Measurements from ENCODE around the gene FOXO4.

Gene FOXO4

DNA sequence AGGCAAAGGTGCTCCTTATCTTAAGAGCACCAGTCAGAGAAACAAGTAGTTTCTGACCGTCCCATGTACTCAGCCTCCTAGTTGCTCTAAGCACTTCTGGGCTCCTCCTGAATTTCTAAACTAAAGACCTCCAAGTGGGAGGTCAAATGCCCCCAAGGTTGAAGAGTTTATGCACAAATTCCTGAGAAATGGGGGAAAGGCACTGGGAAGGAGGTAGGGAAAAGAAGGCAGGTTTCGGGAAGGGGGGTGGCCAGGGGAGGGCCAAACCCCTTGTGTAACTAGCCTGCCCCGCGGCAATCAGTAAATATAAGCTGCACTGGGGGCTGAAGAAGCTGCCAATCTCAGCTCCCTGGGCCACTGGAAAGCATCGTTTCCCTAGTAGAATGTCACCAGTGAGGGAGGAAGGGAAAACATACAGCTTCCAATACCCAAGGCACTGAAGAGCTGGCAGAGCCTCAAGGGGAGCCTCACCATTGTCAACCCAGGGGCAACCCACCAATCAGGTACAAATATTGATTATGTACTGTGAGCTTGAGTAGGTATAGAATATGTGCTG lies 3.4 kb downstream of the FOXO4 start:
- no peak for DNase-seq (ENCODE audit: low read depth in 2 of 2, low spot score in 1 of 2)

- no peak for DNase-seq (ENCODE audit: low read depth in 2 of 2, low spot score in 1 of 2)
Measured at GRCh38 chrX:71099736-71100135, 4.1 kb downstream of the FOXO4 start.

DNA sequence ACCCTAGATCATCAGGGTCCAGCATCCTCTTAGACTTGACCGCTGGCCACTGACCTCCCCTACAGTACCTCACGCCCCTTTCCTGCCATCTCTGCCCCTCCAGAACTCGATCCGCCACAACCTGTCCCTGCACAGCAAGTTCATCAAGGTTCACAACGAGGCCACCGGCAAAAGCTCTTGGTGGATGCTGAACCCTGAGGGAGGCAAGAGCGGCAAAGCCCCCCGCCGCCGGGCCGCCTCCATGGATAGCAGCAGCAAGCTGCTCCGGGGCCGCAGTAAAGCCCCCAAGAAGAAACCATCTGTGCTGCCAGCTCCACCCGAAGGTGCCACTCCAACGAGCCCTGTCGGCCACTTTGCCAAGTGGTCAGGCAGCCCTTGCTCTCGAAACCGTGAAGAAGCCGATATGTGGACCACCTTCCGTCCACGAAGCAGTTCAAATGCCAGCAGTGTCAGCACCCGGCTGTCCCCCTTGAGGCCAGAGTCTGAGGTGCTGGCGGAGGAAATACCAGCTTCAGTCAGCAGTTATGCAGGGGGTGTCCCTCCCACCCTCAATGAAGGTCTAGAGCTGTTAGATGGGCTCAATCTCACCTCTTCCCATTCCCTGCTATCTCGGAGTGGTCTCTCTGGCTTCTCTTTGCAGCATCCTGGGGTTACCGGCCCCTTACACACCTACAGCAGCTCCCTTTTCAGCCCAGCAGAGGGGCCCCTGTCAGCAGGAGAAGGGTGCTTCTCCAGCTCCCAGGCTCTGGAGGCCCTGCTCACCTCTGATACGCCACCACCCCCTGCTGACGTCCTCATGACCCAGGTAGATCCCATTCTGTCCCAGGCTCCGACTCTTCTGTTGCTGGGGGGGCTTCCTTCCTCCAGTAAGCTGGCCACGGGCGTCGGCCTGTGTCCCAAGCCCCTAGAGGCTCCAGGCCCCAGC lies 5.2 kb downstream of the FOXO4 start:
- DNase-seq (ENCODE audit: low read depth in 2 of 2, low spot score in 1 of 2): no peak

GRCh38 chrX:71102292-71102691 lies 6.6 kb downstream of the FOXO4 start:
- no peak for DNase-seq (ENCODE audit: low read depth in 2 of 2, low spot score in 1 of 2)

- peak in 1 of 2 donors; percentile 47 for DNase-seq (ENCODE audit: low read depth in 2 of 2, low spot score in 1 of 2)
Measured at GRCh38 chrX:71103110-71103983, 7.7 kb downstream of the FOXO4 start.

- DNase-seq (ENCODE audit: low read depth in 2 of 2, low spot score in 1 of 2): no peak
Measured at GRCh38 chrX:71105628-71106027, 10.0 kb downstream of the FOXO4 start.

DNA sequence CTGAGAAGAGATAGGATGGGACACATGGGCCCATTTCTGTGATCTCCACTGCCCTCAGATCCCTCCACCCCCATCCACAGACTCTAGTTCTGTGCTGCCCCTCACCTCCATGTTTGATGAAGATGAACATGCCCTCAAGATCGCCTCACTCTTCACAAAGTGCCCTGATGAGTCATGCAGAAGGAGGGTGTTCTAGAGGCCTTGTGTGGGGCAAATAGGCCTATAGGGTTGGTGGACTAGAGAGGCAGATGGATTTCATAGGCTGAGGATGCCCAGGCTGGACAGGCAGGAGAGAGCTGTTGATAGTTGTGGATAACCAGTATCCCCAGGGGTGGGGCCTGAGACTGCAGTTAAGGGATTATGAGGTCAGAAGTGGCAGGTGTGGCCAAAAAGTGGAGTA lies 10.8 kb downstream of the FOXO4 start, which contains the start of gene CXorf65:
CXorf65 (minus strand) TSS at position 314 of the 400 bp plus-strand sequence; CDS start at position 130, 184 bp downstream.
- DNase-seq (ENCODE audit: low read depth in 2 of 2, low spot score in 1 of 2): no peak

- no peak for DNase-seq (ENCODE audit: low read depth in 2 of 2, low spot score in 1 of 2)
Measured at GRCh38 chrX:71107245-71107644, 11.6 kb downstream of the FOXO4 start.

- no peak for DNase-seq (ENCODE audit: low read depth in 2 of 2, low spot score in 1 of 2)
Measured at GRCh38 chrX:71107762-71108360, 12.2 kb downstream of the FOXO4 start.

GRCh38 chrX:71109051-71109450 lies 13.4 kb downstream of the FOXO4 start:
- DNase-seq (ENCODE audit: low read depth in 2 of 2, low spot score in 1 of 2): no peak

- DNase-seq (ENCODE audit: low read depth in 2 of 2, low spot score in 1 of 2): peak; percentile 54 to 70
Measured at GRCh38 chrX:71111141-71111843, 15.6 kb downstream of the FOXO4 start, which contains the start of gene IL2RG. TSS of gene IL2RG (minus strand) at chrX:71111577. CDS start at chrX:71111539, 38 bp downstream.

DNA sequence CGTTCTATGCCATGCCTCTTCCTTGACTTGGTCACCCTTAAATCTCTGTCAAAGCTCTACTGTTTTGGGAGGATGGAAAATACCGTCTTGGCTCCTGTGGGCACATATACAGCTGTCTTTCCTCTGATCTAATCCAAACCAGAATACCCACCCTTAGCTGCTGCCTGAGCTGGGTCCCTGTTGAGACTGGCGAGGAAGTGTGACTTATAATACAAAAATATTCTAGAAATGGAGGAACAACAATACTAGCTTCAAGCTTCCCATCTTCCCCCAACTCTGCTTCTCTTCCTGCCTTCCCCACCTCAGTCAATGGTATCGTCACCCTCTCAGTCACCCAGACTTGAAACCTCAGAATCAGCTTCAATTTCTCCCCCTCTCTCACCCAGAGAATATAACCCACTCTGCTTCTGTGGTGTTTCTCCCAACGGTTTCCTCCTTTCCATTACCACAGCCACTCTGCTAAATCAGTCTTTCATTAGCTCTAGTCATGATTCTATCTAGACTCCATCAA lies 16.3 kb downstream of the FOXO4 start:
- no peak for DNase-seq (ENCODE audit: low read depth in 2 of 2, low spot score in 1 of 2)

DNA sequence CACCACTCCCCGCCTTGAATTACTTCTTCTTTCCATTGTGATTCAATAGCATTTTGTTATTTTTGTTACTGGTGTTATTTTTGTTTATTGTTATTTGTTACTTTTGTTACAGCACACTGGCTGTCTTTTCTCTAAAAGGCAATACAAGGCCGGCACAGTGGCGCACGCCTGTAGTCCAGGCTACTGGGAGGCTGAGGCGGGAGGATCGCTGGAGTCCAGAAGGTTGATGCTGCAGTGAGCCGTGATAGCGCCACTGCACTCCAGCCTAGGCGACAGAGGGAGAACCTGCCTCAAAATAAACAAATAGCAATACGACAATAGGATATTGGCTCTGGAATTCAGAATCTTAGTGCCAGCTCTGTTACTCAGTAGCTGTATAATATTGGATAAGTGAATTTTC lies 21.7 kb downstream of the FOXO4 start:
- DNase-seq (ENCODE audit: low read depth in 2 of 2, low spot score in 1 of 2): no peak

- DNase-seq (ENCODE audit: low read depth in 2 of 2, low spot score in 1 of 2): peak; percentile 52 to 68
Measured at GRCh38 chrX:71118032-71118984, 22.7 kb downstream of the FOXO4 start, which contains the start of gene MED12. TSS of gene MED12 (plus strand) at chrX:71118596. CDS start at chrX:71118755, 159 bp downstream.

DNA sequence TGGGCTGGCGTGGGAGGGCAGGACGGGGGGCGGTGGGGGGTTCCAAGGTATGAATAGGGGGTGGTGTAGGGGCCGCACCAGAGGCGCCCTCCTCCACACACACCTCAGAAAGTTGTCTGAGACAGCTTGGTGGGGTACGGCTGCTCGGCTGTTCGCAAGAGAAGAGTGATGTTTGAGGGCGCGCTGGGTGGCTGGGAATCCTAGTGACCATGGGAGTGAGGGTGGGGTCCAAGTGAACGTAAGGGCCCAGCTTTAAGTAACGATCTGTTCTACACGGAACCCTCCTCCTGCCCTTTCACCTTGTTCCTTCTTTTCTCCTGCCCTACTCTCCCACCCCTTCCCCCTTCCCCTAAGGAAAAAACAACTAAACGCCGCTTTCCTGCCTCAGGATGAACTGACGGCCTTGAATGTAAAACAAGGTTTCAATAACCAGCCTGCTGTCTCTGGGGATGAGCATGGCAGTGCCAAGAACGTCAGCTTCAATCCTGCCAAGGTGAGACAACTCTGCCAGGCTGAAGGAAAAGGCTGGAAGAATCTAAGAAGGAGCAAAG lies 23.4 kb downstream of the FOXO4 start:
- DNase-seq (ENCODE audit: low read depth in 2 of 2, low spot score in 1 of 2): no peak

DNA sequence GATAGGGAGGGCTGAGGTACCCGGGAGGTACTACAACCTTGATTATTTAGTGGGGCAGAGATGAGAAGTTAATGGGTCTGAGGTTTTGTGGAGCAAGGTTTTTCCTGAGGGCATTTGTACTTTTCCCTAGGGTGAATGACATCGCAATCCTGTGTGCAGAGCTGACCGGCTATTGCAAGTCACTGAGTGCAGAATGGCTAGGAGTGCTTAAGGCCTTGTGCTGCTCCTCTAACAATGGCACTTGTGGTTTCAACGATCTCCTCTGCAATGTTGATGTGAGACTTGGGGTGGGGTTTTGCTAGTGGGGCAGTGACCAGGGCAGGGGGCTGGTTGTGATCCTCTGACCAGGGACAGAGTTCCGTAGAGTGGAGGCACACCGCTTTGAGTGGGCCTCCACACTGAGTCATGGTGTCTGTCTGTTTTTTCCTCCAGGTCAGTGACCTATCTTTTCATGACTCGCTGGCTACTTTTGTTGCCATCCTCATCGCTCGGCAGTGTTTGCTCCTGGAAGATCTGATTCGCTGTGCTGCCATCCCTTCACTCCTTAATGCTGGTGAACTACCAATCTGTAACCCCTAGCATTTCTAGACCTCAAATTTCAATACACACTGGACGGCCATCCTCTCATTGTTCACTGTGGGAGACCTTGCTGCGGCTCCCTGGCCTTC lies 32.6 kb downstream of the FOXO4 start:
- DNase-seq (ENCODE audit: low read depth in 2 of 2, low spot score in 1 of 2): no peak

DNA sequence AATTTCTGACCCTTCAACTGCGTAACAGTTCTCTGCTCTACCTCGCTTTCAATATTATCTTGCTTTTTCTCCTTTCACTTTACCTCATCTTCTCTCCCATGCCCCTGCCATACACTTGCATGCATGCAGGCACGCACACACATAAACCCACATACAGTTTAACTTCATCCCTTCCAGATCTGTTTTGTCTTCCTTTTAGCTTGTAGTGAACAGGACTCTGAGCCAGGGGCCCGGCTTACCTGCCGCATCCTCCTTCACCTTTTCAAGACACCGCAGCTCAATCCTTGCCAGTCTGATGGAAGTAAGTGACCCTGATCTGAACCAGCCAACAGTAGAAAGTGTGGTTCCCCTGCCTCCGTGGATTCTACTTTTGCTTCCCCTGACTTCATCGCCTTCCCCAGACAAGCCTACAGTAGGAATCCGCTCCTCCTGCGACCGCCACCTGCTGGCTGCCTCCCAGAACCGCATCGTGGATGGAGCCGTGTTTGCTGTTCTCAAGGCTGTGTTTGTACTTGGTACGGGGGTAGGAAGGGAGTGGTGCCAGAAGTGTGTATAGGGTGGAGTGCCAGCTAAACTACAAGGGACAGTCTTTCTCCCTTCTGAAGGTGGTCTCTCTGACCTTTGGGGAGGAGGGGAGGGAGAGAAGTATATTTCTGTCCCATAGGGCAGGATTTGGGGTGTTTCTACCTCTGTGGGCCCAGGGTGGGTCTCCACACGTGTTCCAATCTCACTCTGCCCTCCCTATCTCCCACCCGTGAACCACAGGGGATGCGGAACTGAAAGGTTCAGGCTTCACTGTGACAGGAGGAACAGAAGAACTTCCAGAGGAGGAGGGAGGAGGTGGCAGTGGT lies 33.5 kb downstream of the FOXO4 start:
- DNase-seq (ENCODE audit: low read depth in 2 of 2, low spot score in 1 of 2): peak; percentile 52 to 55

All from stimulated activated CD8-positive, alpha-beta memory T cell treated with anti-CD3 and anti-CD28 coated beads, Interleukin-4, amount 100 ng/mL, for 4 hours (primary cell).